22Rv1 (cell line): ENCODE data around the gene LOXL1.

Source experiments
- H3K27ac ChIP-seq: fragments of 450-650 bp; 2 replicates; pipeline ENCODE4 v1.5.1; 2017
- CTCF ChIP-seq: fragments of 450-650 bp; IDR thresholded peaks from 2 replicates; pipeline ENCODE4 v1.5.1; 2017; ENCODE audit warnings: mild to moderate bottlenecking
- ZFX ChIP-seq: fragments of 450-650 bp; IDR thresholded peaks from 2 replicates; pipeline ENCODE4 v1.6.1; 2017; ENCODE audit warnings: antibody characterized with exemption, borderline replicate concordance

Gene LOXL1

DNA sequence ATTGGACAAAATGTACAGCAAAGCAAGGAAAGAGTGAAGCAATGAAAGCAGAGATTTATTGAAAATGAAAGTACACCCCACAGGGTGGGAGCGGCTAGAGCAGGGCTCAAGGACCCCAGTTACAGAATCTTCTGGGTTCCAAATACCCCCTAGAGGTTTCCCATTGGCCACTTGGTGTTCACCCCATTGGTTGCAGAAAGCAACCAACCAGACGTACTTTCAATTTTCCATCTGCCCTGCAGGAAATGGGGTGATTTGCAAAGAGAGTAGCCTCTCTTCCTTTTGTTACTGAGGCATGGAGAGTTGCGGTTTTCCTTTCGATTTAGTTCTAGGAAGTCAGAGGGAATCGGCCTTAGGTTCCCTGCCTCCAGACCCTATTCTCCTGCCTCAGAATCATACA lies 70.7 kb downstream of the LOXL1 start:
- H3K27ac ChIP-seq = no peak overlapping the region
- no peak for TF ChIP-seq CTCF
- TF ChIP-seq ZFX = no peak

DNA sequence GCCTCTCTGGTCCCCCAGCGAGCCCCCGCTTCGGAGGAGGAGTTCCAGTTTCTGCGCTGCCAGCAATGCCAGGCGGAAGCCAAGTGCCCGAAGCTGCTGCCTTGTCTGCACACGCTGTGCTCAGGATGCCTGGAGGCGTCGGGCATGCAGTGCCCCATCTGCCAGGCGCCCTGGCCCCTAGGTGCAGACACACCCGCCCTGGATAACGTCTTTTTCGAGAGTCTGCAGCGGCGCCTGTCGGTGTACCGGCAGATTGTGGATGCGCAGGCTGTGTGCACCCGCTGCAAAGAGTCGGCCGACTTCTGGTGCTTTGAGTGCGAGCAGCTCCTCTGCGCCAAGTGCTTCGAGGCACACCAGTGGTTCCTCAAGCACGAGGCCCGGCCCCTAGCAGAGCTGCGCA lies 71.7 kb downstream of the LOXL1 start:
- no peak for TF ChIP-seq CTCF
- TF ChIP-seq ZFX = no peak
- H3K27ac ChIP-seq = no peak overlapping the region
